HK-2 (cell line): ENCODE data around the gene PLEKHH2.

Source experiments
- DNase-seq: peaks from one replicate; pipeline ENCODE4 v3.0.0-alpha.2; 2018; ENCODE audit not compliant: unreplicated experiment

PLEKHH2 gene

GRCh38 chr2:43762286-43762685 is 125.2 kb downstream of the PLEKHH2 start:
- no peak for DNase-seq

- DNase-seq, result no peak
These were observed 126.0 kb downstream of the PLEKHH2 start for GRCh38 chr2:43763091-43763490.

GRCh38 chr2:43764086-43764705 is 127.1 kb downstream of the PLEKHH2 start:
- DNase-seq, result no peak

DNA sequence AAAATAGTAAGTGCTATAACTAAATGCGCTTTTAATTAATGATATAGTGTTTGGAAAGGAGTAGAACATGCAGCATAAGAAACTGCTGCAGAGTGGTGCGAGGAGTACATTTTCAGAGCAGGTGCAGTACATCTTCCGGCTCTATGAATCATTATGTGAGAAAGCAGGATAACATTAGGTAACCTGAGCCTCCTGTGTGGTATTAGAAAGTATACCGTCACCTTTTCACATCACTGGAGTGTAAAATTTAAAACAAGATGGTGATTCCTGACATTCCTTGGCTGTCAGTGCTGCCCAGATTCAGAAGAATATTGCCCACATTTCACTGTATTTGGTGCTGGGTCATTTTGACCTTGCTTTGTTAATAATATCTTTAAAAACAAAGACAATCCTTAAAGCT is 128.9 kb downstream of the PLEKHH2 start:
- DNase-seq, result no peak

DNA sequence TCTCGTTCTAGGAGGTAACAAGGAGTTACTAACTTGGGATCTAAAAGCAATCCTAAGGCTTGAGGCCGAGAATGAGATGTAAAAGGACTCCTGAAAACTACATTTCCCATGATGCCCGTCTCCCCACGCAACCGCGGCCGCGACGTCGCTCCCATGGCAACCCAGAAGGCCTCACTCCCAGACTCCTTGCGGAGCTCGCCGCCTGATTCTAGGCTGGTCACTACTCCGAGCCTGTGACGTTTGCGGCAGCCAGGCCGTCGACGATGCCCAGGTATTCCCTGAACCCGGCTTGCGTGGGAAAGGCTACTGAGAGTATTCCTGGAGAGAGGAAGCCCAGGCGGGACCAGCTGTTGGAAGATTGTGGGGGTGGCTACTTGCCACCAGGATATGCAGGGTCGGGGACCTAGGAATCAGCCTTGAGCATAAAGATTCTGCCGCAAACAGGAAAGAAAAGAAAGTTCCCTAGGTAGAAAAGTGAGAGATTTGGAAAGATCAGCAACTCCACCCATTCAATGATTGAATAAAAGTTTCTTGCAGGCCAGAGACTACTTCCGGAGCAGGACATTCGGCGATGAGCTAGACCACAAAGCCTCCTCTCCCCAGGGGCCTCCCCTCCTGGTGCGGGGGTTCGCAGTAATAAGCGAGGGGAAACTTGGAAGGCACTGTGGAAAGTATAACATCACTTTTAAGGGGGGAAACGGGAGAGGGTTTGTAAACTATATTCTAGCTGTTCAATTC is 137.0 kb downstream of the PLEKHH2 start, which contains the start of gene DYNC2LI1:
Gene DYNC2LI1, plus strand, starts transcription at position 164 of the 738 bp plus-strand sequence. Its CDS starts 100 bp downstream, at position 264.
- DNase-seq, result peak; percentile 88

DNA sequence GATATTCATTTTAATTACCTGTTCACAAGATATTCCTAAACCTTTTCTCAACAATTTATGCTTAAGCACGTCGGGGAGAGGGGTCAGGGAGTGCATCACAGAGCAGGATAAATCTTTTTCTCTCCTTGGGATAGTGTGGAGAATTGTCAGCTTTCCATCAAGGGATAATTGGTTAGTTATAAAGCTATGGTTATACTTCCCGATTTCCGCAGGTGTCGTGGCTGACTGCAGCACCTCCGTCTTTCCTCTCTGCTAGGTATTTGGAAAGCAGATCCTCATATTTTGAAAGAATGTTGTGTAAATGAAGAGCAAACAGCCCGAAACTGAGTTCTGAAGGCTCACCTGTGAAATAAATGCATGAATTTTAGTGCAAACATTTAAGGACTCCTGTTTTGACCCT is 137.6 kb downstream of the PLEKHH2 start:
- DNase-seq, result no peak

DNA sequence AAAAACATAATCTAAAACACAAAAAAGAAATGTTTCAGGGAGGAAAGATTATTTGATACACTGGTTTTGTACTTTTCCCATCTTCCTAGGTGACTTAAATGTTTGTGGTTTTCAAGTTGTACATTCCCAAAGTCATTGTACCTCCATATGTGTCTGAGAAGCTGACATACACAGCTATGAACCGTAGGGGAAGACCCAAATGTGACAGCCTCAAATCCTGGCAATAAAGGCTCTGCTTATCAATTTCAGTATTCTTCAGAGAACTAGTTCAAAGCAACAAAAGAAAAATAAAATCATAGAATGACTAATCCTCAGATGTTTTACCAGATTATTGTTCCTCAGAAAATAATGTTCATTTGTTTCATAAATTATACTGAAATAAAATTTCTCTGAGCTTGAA is 139.3 kb downstream of the PLEKHH2 start:
- DNase-seq, result no peak

GRCh38 chr2:43777306-43777926 is 140.4 kb downstream of the PLEKHH2 start:
- no peak for DNase-seq

DNA sequence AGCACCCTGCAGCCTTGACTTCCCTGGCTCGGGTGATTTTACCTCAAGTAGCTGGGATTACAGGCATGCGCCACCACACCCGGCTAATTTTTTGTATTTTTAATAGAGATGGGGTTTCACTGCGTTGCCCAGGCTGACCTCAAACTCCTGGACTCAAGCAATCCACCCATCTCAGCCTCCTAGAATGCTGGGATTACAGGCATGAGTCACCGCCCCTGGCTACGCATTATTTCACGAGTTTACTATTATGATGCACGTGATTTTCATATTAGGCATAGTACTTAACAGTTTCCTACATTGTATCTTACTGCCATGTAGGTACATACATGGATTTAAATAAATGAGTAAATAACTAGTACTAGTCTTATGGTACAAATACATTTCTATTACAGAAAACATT is 141.2 kb downstream of the PLEKHH2 start:
- no peak for DNase-seq

GRCh38 chr2:43787895-43788294 is 150.8 kb downstream of the PLEKHH2 start:
- DNase-seq, result no peak

DNA sequence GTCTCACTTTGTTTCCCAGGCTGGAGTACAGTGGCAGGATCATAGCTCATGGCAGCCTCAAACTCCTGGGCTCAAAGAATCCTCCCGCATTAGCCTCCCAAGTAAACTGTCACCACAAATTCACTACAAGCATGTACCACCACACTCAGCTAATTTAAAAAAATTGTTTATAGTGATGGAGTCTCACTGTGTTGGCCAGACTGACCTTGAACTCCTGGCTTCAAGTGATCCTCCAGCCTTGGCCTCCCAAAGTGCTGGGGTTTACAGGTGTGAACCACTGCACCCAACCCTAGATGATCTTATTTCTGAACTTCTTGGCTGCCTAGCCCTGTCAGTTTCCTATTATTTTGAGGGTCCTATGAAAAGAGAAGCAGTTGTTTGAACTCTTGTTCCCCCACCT is 151.6 kb downstream of the PLEKHH2 start:
- no peak for DNase-seq

GRCh38 chr2:43790147-43790546 is 153.1 kb downstream of the PLEKHH2 start:
- no peak for DNase-seq

DNA sequence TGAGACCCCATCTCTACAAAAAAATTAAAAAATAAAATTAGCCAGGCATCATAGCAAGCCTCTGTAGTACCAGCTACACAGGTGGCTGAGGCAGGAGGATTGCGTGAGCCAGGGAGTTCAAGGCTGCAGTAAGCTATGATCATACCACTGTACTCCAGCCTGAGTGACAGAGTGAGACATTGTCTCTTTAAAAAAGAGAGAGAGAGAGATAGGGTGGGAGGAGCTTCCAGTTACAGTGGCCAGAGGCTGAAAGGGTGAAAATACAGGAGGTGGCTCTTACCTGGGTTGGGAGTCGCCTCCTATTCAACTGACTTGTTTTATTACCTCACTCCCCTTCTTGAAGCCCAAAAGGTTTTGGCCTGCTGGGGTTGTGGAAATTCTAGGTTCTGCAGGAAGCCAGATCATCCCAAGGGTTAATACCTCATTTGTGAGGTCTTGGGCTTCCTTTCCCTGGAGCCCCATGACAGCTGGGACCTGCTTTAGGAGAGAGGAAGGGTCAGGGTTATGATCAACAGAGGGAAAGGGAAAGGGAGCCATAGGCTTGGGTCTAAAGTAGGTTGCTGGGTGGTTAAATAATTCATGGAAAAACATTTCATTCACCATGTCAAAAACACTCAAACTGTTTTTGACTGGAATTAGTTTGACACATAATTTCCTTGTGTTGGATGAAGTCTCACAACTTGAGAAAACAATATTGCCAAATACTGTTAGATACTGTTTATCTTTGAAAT is 154.1 kb downstream of the PLEKHH2 start:
- DNase-seq, result no peak

GRCh38 chr2:43792653-43793052 is 155.6 kb downstream of the PLEKHH2 start:
- DNase-seq, result no peak

DNA sequence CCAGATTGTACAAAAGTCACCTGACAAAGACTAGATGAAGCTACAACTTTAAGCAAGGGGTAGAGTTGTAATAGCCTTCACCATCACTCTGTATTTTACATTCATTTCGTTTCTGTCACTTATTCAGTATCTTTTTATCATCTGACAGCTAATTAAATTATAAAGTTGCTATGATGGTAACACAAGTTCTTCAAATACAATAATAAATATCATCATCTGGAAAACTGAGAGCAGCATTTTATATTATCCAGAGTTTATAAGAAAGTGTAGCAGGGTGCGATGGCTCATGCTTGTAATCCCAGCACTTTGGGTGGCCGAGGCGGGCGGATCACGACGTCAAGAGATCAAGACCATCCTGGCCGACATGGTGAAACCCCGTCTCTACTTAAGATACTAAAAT is 157.9 kb downstream of the PLEKHH2 start:
- no peak for DNase-seq

GRCh38 chr2:43796206-43796605 is 159.1 kb downstream of the PLEKHH2 start:
- DNase-seq, result no peak

- no peak for DNase-seq
These were observed 161.2 kb downstream of the PLEKHH2 start for GRCh38 chr2:43798300-43798699.

DNA sequence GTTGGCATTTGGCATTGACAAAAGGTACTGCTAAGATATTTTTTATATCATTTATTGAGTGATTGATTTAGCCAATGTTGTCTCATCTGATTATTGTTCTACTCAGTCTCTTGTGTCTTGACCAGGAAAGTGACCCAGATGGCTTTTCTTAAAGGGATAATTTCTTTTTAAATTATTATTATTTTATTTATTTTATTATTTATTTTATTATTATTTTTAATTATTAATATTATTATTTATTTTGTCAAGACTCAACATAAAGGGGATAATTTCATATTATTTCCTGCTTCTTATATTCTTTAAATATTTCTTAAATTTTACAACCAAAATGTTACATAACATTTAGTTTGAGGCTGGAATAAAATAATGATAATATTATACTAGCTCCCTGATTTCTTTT is 163.8 kb downstream of the PLEKHH2 start:
- DNase-seq, result no peak

- no peak for DNase-seq
These were observed 165.1 kb downstream of the PLEKHH2 start for GRCh38 chr2:43802135-43802534.

GRCh38 chr2:43803113-43803512 is 166.1 kb downstream of the PLEKHH2 start:
- no peak for DNase-seq

GRCh38 chr2:43806719-43807031 is 169.6 kb downstream of the PLEKHH2 start:
- DNase-seq, result no peak

- no peak for DNase-seq
These were observed 173.4 kb downstream of the PLEKHH2 start for GRCh38 chr2:43810452-43810851.

DNA sequence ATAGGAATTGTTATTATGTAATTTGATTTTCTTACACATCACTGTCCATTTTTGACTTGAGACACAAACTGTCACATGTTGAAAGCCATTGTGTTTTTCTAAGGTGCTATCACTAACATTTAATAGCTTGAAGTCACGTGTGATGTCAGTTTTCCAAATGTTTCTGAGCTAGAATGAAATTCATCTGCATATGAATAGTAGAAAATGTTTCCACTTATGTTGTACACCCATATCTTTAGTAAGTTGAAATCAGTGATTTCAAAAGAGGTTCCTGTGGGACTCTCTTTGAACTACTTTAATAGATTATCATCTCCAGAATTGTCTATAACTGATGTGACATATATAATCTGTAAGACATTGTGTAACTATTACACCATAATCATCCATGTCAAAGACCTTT is 173.8 kb downstream of the PLEKHH2 start:
- no peak for DNase-seq
